ENCODE measurements around the gene AHNAK2.
"Not testable (repeated sequence)": the region's sequence is repeated elsewhere in the genome, so short reads cannot be mapped to it uniquely, and the experiment has no call there.

AHNAK2 gene

GRCh38 chr14:104951863-104952657 is 26.1 kb downstream of the AHNAK2 start:
- not testable (repeated sequence) for DNase-seq (ENCODE audit: low read depth)

- not testable (repeated sequence) for DNase-seq (ENCODE audit: low read depth)
Measured at GRCh38 chr14:104950701-104951100, 27.5 kb downstream of the AHNAK2 start.

GRCh38 chr14:104950021-104950420 is 28.2 kb downstream of the AHNAK2 start:
- DNase-seq (ENCODE audit: low read depth), result no peak

- DNase-seq (ENCODE audit: low read depth), result not testable (repeated sequence)
Measured at GRCh38 chr14:104949406-104949955, 28.7 kb downstream of the AHNAK2 start.

GRCh38 chr14:104948736-104949031 is 29.5 kb downstream of the AHNAK2 start:
- no peak for DNase-seq (ENCODE audit: low read depth)

GRCh38 chr14:104947881-104948735 is 30.1 kb downstream of the AHNAK2 start:
- DNase-seq (ENCODE audit: low read depth), result not testable (repeated sequence)

- DNase-seq (ENCODE audit: low read depth), result not testable (repeated sequence)
Measured at GRCh38 chr14:104947201-104947600, 31.0 kb downstream of the AHNAK2 start.

- DNase-seq (ENCODE audit: low read depth), result not testable (repeated sequence)
Measured at GRCh38 chr14:104945986-104946965, 31.9 kb downstream of the AHNAK2 start.

GRCh38 chr14:104945266-104945665 is 32.9 kb downstream of the AHNAK2 start:
- not testable (repeated sequence) for DNase-seq (ENCODE audit: low read depth)

GRCh38 chr14:104944436-104945205 is 33.6 kb downstream of the AHNAK2 start:
- not testable (repeated sequence) for DNase-seq (ENCODE audit: low read depth)

GRCh38 chr14:104944016-104944308 is 34.2 kb downstream of the AHNAK2 start:
- DNase-seq (ENCODE audit: low read depth), result not testable (repeated sequence)

- DNase-seq (ENCODE audit: low read depth), result not testable (repeated sequence)
Measured at GRCh38 chr14:104943216-104944015, 34.8 kb downstream of the AHNAK2 start.

- no peak for DNase-seq (ENCODE audit: low read depth)
Measured at GRCh38 chr14:104942586-104942985, 35.6 kb downstream of the AHNAK2 start.

GRCh38 chr14:104941508-104942365 is 36.4 kb downstream of the AHNAK2 start:
- DNase-seq (ENCODE audit: low read depth), result no peak

GRCh38 chr14:104940526-104941150 is 37.5 kb downstream of the AHNAK2 start:
- DNase-seq (ENCODE audit: low read depth), result no peak

- DNase-seq (ENCODE audit: low read depth), result no peak
Measured at GRCh38 chr14:104939666-104940410, 38.3 kb downstream of the AHNAK2 start.

GRCh38 chr14:104938960-104939359 is 39.2 kb downstream of the AHNAK2 start:
- DNase-seq (ENCODE audit: low read depth), result no peak

- DNase-seq (ENCODE audit: low read depth), result no peak
Measured at GRCh38 chr14:104938436-104938835, 39.7 kb downstream of the AHNAK2 start.
